Smooth muscle cell (in vitro differentiated cells): ENCODE data around the gene PYROXD2. TPM values are rescaled to one million over a fixed set of nuclear protein-coding genes. Genes with fewer than 3 reads are reported as not detected.

ENCODE experiments used
- DNase-seq: peaks from one replicate; lab custom pipeline; 2025; ENCODE audit not compliant: unreplicated experiment; lab: John Stamatoyannopoulos, UW
- H2AFZ ChIP-seq: fragments of 200-600 bp; sonication (generic); 2 replicates; pipeline ENCODE4 v1.6.0; 2016; ENCODE audit warnings: antibody characterized with exemption, low read depth, mild to moderate bottlenecking
- H3F3A ChIP-seq: fragments of 200-600 bp; sonication (generic); 2 replicates; pipeline ENCODE4 v1.6.0; 2017; ENCODE audit warnings: antibody characterized with exemption, low read depth
- H3K27ac ChIP-seq: fragments of 200-600 bp; sonication (generic); 2 replicates; pipeline ENCODE4 v1.5.1; 2016; ENCODE audit warnings: low read depth, mild to moderate bottlenecking
- H3K27me3 ChIP-seq: fragments of 200-600 bp; sonication (generic); 2 replicates; pipeline ENCODE4 v1.6.1; 2016; ENCODE audit warnings: low read depth, mild to moderate bottlenecking
- H3K36me3 ChIP-seq: fragments of 200-600 bp; sonication (generic); 2 replicates; pipeline ENCODE4 v1.5.1; 2016; ENCODE audit warnings: low read depth
- H3K4me1 ChIP-seq: fragments of 200-600 bp; sonication (generic); 2 replicates; pipeline ENCODE4 v1.5.1; 2016; ENCODE audit warnings: low read depth
- H3K4me2 ChIP-seq: fragments of 200-600 bp; sonication (generic); 2 replicates; pipeline ENCODE4 v1.6.0; 2016; ENCODE audit warnings: mild to moderate bottlenecking
- H3K4me3 ChIP-seq: fragments of 200-600 bp; sonication (generic); 2 replicates; pipeline ENCODE4 v1.5.1; 2016; ENCODE audit warnings: mild to moderate bottlenecking
- H3K79me2 ChIP-seq: fragments of 200-600 bp; sonication (generic); 2 replicates; pipeline ENCODE4 v1.6.0; 2016; ENCODE audit warnings: low read depth, mild to moderate bottlenecking
- H3K9ac ChIP-seq: fragments of 200-600 bp; sonication (generic); 2 replicates; pipeline ENCODE4 v1.6.0; 2016; ENCODE audit warnings: low read depth
- H3K9me3 ChIP-seq: fragments of 200-600 bp; sonication (generic); replicated peaks from 2 replicates; pipeline ENCODE4 v1.5.1; 2016; ENCODE audit warnings: low read depth
- H4K20me1 ChIP-seq: fragments of 200-600 bp; sonication (generic); 2 replicates; pipeline ENCODE4 v1.6.0; 2016; ENCODE audit warnings: low read depth
- CTCF ChIP-seq: fragments of 200-600 bp; sonication (generic); IDR thresholded peaks from 2 replicates; pipeline ENCODE4 v1.5.1; 2017; ENCODE audit warnings: borderline replicate concordance, mild to moderate bottlenecking, antibody characterized with exemption; ENCODE audit not compliant: insufficient read depth, poor library complexity, severe bottlenecking
- WGBS: methylation state at CpG from one replicate; pipeline ENCODE4 v1.1.7; 2016; ENCODE audit warnings: low lambda C conversion rate; 5-methylcytosine and 5-hydroxymethylcytosine counted together
- polyA plus RNA-seq: library from polyadenylated mRNA; unstranded; fragments of >200 nt; fragmentation: Nextera tagmentation; extraction: Ambion mirVana; gene quantifications from 2 replicates; pipeline ENCODE4 v1.2.1, GENCODE V29; 2016
- total RNA-seq: library from RNA; depleted of rRNA; stranded (reverse); fragments of >200 nt; gene quantifications from 2 replicates; pipeline ENCODE4 v1.2.3, GENCODE V29; 2014

Gene PYROXD2
- total and polyA plus RNA-seq, 2 experiments from 2014 or later, result 3.6 to 6.1 TPM

- no peak for DNase-seq
- TF ChIP-seq CTCF, result no peak
- no peaks in the 10 kb centered on the region for H3K79me2 ChIP-seq
- no peaks in the 10 kb centered on the region for H3K9me3 ChIP-seq
- no peak overlapping the region for H3K9ac ChIP-seq
- H3K27ac ChIP-seq, result no peak overlapping the region
- peaks cover 9% of the 10 kb centered on the region for H3F3A ChIP-seq
- H3K4me2 ChIP-seq, result no peak overlapping the region
- WGBS, result 81% methylated on average over 18 of the region's 18 CpGs
- no peak overlapping the region for H3K4me3 ChIP-seq
- H2AFZ ChIP-seq, result no peak overlapping the region
- no peaks in the 10 kb centered on the region for H4K20me1 ChIP-seq
- H3K4me1 ChIP-seq, result no peaks in the 10 kb centered on the region
- no peaks in the 10 kb centered on the region for H3K36me3 ChIP-seq
- no peaks in the 10 kb centered on the region for H3K27me3 ChIP-seq
Observed at GRCh38 chr10:98365406-98366061, 49.4 kb downstream of the PYROXD2 start.

- no peak for TF ChIP-seq CTCF
- no peaks in the 10 kb centered on the region for H3K9me3 ChIP-seq
- H3F3A ChIP-seq, result peaks cover 9% of the 10 kb centered on the region
Observed at GRCh38 chr10:98364432-98365102, 50.4 kb downstream of the PYROXD2 start.

GRCh38 chr10:98363220-98363619, 51.8 kb downstream of the PYROXD2 start:
- H3K9ac ChIP-seq, result no peak overlapping the region
- H4K20me1 ChIP-seq, result no peaks in the 10 kb centered on the region
- H3K4me1 ChIP-seq, result no peaks in the 10 kb centered on the region
- no peak for TF ChIP-seq CTCF
- no peaks in the 10 kb centered on the region for H3K27me3 ChIP-seq
- H2AFZ ChIP-seq, result no peak overlapping the region
- peak overlapping the region; percentile 88 for H3K27ac ChIP-seq
- H3K36me3 ChIP-seq, result no peaks in the 10 kb centered on the region
- no peaks in the 10 kb centered on the region for H3K9me3 ChIP-seq
- peaks cover 3% of the 10 kb centered on the region for H3F3A ChIP-seq
- 80% methylated on average over 6 of the region's 6 CpGs for WGBS
- no peak overlapping the region for H3K4me3 ChIP-seq
- no peak for DNase-seq
- H3K79me2 ChIP-seq, result no peaks in the 10 kb centered on the region
- no peak overlapping the region for H3K4me2 ChIP-seq

More at GRCh38 chr10:98364432-98365102, 50.4 kb downstream of the PYROXD2 start:
- Histone ChIP-seq H3K27me3 (no peaks in the 10 kb centered on the region), H3K4me3 (no peak overlapping the region), H3K36me3 (no peaks in the 10 kb centered on the region), H3K4me1 (no peaks in the 10 kb centered on the region), H3K27ac (no peak overlapping the region), H2AFZ (no peak overlapping the region), H4K20me1 (no peaks in the 10 kb centered on the region), H3K4me2 (no peak overlapping the region), H3K9ac (no peak overlapping the region), H3K79me2 (no peaks in the 10 kb centered on the region)
- no peak for DNase-seq
- WGBS, result 91% methylated on average over 9 of the region's 9 CpGs
